Endothelial cell of umbilical vein (primary cell): ENCODE data around the gene NUDCD3.

Experiments
- MYC ChIP-seq: IDR thresholded peaks from one replicate; pipeline ENCODE4 v1.6.1; 2011; ENCODE audit warnings: mild to moderate bottlenecking, low read depth, low read length
- POLR2A ChIP-seq: IDR thresholded peaks from 2 replicates; pipeline ENCODE4 v1.6.1; 2012; ENCODE audit warnings: low read depth, mild to moderate bottlenecking, control low read depth, low read length
- POLR2AphosphoS5 ChIP-seq: IDR thresholded peaks from 2 replicates; pipeline ENCODE4 v1.6.1; 2012; ENCODE audit warnings: low read depth, mild to moderate bottlenecking, control low read depth, low read length, moderate library complexity; ENCODE audit not compliant: insufficient read depth
- TF ChIP-seq, protein P1 (sequence below), 2 donors: IDR thresholded peaks; 1 replicate in 1 of 2; 2 replicates in 1 of 2; pipeline ENCODE4 v1.5.1; 2011; ENCODE audit warnings: low read length in 2 of 2, mild to moderate bottlenecking in 2 of 2, moderate library complexity in 2 of 2, control low read depth in 1 of 2, inconsistent platforms in 1 of 2, low read depth in 1 of 2; ENCODE audit not compliant: insufficient read depth in 1 of 2; ENCODE audit errors: extremely low read depth in 1 of 2

DNA sequence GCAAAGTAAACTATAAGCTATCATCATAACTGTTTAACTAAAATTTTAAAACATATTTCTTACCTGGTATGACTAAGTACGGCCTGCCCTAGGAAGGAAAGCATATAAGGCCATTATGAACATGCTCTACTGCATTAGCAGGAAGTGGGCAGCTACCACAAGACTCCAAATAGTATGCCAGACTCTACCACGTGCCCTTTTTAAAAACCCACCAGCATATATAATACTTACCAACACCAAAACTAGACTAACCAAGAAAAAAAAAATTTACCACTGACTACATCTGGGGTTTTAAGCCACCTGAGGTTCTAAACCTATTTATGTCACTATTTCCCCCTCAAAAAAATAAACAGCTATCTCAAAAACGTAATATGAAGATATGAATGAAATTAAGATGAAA, 30.1 kb downstream of the NUDCD3 start:
- TF ChIP-seq POLR2A (no peak), POLR2AphosphoS5 (no peak), MYC (no peak)
- TF ChIP-seq, protein P1, sequence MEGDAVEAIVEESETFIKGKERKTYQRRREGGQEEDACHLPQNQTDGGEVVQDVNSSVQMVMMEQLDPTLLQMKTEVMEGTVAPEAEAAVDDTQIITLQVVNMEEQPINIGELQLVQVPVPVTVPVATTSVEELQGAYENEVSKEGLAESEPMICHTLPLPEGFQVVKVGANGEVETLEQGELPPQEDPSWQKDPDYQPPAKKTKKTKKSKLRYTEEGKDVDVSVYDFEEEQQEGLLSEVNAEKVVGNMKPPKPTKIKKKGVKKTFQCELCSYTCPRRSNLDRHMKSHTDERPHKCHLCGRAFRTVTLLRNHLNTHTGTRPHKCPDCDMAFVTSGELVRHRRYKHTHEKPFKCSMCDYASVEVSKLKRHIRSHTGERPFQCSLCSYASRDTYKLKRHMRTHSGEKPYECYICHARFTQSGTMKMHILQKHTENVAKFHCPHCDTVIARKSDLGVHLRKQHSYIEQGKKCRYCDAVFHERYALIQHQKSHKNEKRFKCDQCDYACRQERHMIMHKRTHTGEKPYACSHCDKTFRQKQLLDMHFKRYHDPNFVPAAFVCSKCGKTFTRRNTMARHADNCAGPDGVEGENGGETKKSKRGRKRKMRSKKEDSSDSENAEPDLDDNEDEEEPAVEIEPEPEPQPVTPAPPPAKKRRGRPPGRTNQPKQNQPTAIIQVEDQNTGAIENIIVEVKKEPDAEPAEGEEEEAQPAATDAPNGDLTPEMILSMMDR (IDR thresholded peaks at IDR 0.05; ENCODE audit: extremely low read depth in 1 of 2, insufficient read depth in 1 of 2, low read depth in 1 of 2, low read length in 2 of 2): no peak
